GM10266 (cell line): ENCODE results near the gene RPS6KA2.
"Not testable (repeated sequence)": the region's sequence is repeated elsewhere in the genome, so short reads cannot be mapped to it uniquely, and the experiment has no call there.

Source experiments
- DNase-seq: peaks from one replicate; pipeline ENCODE4 v3.0.0; 2012; ENCODE audit errors: extremely low spot score
- TF ChIP-seq, protein P1 (sequence below): IDR thresholded peaks from 2 replicates; pipeline ENCODE4 v1.5.1; 2012; ENCODE audit warnings: mild to moderate bottlenecking, low read depth; ENCODE audit not compliant: control insufficient read depth, insufficient read depth; ENCODE audit errors: missing control alignments

RPS6KA2 gene

DNA sequence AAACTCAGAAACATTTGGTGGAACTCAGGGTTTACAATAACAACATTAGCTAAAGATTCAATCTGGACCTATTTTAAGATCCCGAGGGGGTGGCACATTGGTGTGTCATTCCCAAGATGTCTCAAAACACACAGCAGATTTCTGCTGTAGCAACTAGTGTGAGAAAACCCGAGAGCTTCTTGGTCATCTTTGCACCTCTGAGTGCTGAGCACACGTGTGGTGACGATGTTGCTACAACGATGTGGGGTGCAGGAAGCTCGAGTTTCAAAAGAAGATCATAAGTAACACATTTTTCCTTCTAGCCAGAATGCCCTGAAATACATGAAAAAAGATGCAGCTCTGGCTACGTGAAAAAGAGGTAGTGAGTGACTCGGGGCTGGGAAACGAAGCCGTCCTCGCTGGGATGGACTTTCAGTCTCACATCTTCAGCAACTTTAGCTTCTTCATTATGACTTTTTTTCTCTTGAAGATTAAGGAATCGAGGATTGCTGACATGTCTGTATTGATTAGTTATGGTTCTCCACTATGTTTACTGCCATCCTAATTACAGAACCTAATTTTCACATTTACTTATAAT, 42.1 kb downstream of the RPS6KA2 start:
- no peak for DNase-seq
- TF ChIP-seq, protein P1, sequence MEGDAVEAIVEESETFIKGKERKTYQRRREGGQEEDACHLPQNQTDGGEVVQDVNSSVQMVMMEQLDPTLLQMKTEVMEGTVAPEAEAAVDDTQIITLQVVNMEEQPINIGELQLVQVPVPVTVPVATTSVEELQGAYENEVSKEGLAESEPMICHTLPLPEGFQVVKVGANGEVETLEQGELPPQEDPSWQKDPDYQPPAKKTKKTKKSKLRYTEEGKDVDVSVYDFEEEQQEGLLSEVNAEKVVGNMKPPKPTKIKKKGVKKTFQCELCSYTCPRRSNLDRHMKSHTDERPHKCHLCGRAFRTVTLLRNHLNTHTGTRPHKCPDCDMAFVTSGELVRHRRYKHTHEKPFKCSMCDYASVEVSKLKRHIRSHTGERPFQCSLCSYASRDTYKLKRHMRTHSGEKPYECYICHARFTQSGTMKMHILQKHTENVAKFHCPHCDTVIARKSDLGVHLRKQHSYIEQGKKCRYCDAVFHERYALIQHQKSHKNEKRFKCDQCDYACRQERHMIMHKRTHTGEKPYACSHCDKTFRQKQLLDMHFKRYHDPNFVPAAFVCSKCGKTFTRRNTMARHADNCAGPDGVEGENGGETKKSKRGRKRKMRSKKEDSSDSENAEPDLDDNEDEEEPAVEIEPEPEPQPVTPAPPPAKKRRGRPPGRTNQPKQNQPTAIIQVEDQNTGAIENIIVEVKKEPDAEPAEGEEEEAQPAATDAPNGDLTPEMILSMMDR = no peak

DNA sequence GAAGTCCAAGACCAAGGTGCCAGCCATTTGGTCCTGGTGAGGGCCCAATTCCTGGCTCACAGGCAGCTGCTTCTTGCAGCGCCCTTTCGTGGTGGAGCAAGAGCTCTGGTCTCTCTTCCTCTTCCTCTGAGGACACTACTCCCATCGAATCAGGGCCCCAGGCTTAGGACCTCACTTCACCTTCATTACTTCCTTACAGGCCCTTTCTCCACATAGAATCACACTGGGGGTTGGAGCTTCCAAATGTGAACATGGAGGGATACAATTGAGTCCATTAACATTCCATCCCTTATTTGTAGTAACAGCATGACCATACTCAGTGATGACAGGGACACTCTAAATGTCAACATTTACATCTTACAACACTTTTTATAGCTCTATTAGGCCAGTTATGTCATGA, 42.9 kb downstream of the RPS6KA2 start:
- DNase-seq = no peak
- TF ChIP-seq, protein P1 = no peak

DNA sequence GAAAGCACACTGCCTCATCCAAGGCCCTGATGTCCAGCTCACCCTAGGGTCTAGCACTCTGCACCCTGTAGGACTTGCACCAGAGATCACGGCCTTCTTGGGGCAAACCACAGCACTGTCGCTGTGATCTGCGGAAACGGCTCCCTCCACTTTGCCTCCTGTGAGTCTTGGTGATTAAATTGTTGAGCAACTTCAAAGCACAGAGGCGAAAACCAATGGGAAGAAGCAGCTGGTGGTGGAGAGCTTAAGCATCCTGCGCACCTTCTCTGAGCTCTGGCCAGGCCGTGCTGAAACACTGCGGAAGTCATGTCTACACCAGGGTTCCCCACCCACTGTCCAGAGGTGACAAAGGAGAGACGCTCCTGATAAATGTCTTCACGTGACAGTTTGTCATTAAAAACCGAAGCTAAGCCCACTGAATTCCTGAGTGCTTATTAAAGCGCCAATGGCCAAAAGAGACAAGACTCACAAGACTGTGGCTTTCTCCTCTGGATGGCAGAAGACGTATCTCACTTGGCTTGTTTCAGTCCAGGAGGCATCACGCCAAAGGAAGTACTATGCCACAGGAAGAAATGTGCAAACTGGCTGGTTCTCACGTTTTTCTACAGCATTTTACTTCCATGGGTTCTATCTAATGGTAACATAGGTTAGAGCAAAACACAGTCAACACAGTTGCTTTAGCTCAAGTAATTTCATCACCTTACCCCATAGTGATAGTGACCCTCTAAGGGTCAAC, 43.7 kb downstream of the RPS6KA2 start:
- TF ChIP-seq, protein P1 = no peak

DNA sequence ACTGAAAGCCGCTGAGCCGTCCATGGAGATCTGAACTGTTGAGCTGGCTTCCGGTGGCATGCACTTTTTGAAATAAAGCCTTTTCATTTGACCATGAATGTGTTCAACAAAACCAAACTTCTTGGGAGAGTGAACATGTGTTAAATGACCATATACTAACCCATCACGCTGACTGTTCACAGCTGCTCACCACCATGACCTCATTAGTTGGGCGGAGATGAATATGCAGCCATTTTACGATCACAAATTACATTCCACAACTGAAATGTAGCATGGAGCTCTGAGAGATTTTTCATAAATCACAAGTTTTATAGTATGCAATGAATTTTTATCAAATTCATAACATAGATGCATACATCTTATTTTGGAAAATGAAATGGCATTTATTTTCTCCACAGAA, 44.8 kb downstream of the RPS6KA2 start:
- DNase-seq = no peak
- TF ChIP-seq, protein P1 = no peak

More for the DNA sequence above, 43.7 kb downstream of the RPS6KA2 start:
- DNase-seq = no peak

DNA sequence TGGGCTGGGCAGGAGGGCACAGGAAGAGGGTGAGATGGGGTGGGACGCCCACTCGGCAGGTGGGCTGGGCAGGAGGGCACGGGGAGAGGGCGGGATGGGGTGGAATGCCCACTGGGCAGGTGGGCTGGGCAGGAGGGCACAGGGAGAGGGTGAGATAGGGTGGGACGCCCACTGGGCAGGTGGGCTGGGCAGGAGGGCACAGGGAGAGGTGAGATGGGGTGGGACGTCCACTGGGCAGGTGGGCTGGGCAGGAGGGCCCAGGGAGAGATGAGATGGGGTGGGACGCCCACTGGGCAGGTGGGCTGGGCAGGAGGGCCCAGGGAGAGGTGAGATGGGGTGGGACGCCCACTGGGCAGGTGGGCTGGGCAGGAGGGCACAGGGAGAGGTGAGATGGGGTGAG, 45.2 kb downstream of the RPS6KA2 start:
- DNase-seq = not testable (repeated sequence)

DNA sequence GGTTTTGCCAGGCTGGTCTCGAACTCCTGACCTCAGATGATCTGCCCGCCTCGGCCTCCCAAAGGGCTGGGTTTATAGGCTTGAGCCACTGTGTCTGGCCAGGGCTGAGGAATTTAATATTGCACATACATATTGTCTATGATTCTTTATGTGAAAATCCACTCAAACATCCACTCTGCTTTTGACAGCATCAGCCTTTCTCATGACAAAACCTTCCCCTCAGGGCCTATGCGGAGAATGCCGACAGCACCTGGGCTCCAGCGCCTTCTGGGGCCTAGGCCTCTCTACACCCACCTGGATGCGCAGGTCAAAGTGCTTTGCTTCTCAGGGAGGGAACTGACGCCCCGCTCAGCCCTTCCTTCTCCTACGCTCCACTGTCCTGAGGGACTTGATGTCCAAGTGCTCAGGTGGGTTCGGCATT, 46.0 kb downstream of the RPS6KA2 start:
- DNase-seq = no peak
- TF ChIP-seq, protein P1 = no peak

DNA sequence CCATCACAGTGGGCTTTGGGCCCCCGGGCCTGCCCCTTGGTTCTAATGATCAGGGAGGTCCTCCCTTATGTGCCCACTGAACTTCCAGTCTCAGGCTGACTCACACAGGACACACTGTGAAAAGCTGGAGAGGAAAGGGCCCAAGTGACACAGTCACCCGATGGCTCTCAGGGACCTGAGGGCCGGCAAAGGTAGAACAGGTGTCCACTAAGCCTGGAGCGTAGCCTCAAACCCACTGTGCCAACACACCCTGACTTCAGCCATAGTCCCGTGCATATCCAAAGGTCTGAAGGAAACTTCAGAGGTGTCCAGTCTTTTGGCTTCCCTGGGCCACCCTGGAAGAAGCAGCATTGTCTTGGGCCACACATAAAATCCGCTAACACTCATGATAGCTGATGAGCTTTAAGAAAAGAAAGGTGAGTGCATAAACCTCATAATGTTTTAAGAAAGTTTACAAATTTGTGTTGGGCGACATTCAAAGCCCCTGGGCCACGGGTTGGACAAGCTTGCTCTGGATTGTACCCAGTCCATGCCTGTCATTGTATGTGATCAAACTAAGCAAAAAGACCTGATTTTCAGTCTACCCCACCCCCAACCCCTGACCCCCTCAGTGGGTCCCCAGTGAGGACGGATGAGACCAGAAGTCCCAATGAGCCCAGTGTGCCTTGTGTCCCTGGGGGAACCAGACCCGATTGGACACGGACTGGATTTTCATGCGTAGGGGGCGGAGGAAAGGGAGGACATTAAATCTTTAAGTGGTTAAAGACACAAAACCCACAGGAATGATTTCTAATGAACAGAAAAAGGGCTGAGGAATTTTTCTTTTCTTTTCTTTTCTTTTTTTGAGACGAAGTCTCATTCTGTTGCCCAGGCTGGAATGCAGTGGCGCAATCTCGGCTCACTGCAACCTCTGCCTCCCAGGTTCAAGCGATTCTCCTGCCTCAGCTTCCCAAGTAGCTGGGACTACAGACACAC, 46.7 kb downstream of the RPS6KA2 start:
- TF ChIP-seq, protein P1 = no peak
- DNase-seq = no peak
